K562 (cell line): ENCODE measurements around the gene MED15. TPM values are rescaled to one million over a fixed set of nuclear protein-coding genes. Genes with fewer than 3 reads are reported as not detected.

Experiments
- CBX3 ChIP-seq, 2 experiments: IDR thresholded peaks; 1 replicate in 1 of 2; 2 replicates in 1 of 2; pipeline ENCODE4 v1.6.1; 2012; ENCODE audit warnings: inconsistent platforms in 2 of 2, low read length in 2 of 2, borderline replicate concordance in 1 of 2, control low read depth in 1 of 2
- HDGF ChIP-seq: fragments of 450-650 bp; IDR thresholded peaks from 2 replicates; pipeline ENCODE4 v1.6.1; 2016
- HMGN3 ChIP-seq: IDR thresholded peaks from 2 replicates; pipeline ENCODE4 v1.6.1; 2011; ENCODE audit warnings: borderline replicate concordance, low read depth, mild to moderate bottlenecking, mixed read lengths, low read length; ENCODE audit not compliant: insufficient read length; ENCODE audit errors: extremely low read depth
- ILF3 ChIP-seq: fragments of 450-650 bp; IDR thresholded peaks from 2 replicates; pipeline ENCODE4 v1.6.1; 2018; ENCODE audit warnings: antibody characterized with exemption, mild to moderate bottlenecking, moderate library complexity, borderline replicate concordance
- RAD51 ChIP-seq: fragments of 450-650 bp; IDR thresholded peaks from 2 replicates; pipeline ENCODE4 v1.7.1; 2016; ENCODE audit warnings: low read depth, mild to moderate bottlenecking, borderline replicate concordance
- RBM34 ChIP-seq: fragments of 200-400 bp; formaldehyde crosslinking; IDR thresholded peaks from 2 replicates; pipeline ENCODE4 v1.6.1; 2018; ENCODE audit warnings: low read length, borderline replicate concordance; ENCODE audit not compliant: insufficient read depth
- SIRT6 ChIP-seq: IDR thresholded peaks from one replicate; pipeline ENCODE4 v1.6.1; 2012; ENCODE audit warnings: low read depth, mild to moderate bottlenecking, control low read depth, inconsistent platforms, low read length, moderate library complexity
- SMARCE1 ChIP-seq: fragments of 450-650 bp; IDR thresholded peaks from 2 replicates; pipeline ENCODE4 v1.7.1; 2016; ENCODE audit warnings: mild to moderate bottlenecking
- TCFL5 ChIP-seq: fragments of 250-450 bp; sonication (Bioruptor Pico); conservative IDR thresholded peaks from 2 replicates; pipeline ENCODE4 v1.6.1; 2021; ENCODE audit warnings: mild to moderate bottlenecking, moderate library complexity, matching md5 sums
- U2AF2 ChIP-seq: fragments of 200-400 bp; formaldehyde crosslinking; optimal IDR thresholded peaks from 2 replicates; pipeline ENCODE3; 2017; ENCODE audit warnings: low read depth, mild to moderate bottlenecking, low read length
- ZBTB7A ChIP-seq: IDR thresholded peaks from 2 replicates; pipeline ENCODE4 v1.6.1; 2011; ENCODE audit warnings: low read depth, mild to moderate bottlenecking, low read length, moderate library complexity, borderline replicate concordance; ENCODE audit not compliant: control insufficient read depth
- ZFPM2 ChIP-seq: fragments of 250-450 bp; sonication (Bioruptor Pico); IDR thresholded peaks from 2 replicates; pipeline ENCODE4 v1.5.1; 2022; ENCODE audit warnings: mild to moderate bottlenecking
- ZNF143 ChIP-seq: sonication (generic); formaldehyde crosslinking; IDR thresholded peaks from 2 replicates; pipeline ENCODE4 v1.9.0; 2022; ENCODE audit warnings: mild to moderate bottlenecking, missing genetic modification reagents
- ZNF197 ChIP-seq: fragments of 200-800 bp; sonication (Bioruptor generic); IDR thresholded peaks from 2 replicates; pipeline ENCODE4 v1.6.1; 2016; ENCODE audit warnings: low read depth, missing genetic modification characterization, missing compliant biosample characterization
- polyA plus RNA-seq, 8 experiments: library from polyadenylated mRNA; depleted of rRNA in 4 of 8; stranded (reverse) in 5 of 8; unstranded in 3 of 8; fragments of >200 nt; fragmentation: Nextera tagmentation in 2 of 8; fragmentation: Illumina TruSeq in 1 of 8; extraction: Ambion mirVana in 2 of 8; extraction: Trizol in 1 of 8; gene quantifications; 2 replicates each; pipeline versions ENCODE4 v1.2.1 to v1.2.3, GENCODE V29; 2011 to 2014; ENCODE audit warnings: inconsistent platforms in 1 of 8, missing spikeins in 1 of 8
- total RNA-seq, 7 experiments: library from RNA; depleted of rRNA in 6 of 7; stranded (reverse); fragments of >200 nt in 6 of 7; fragmentation: Illumina TruSeq in 2 of 7; extraction: Trizol in 2 of 7; gene quantifications; 2 replicates each; pipeline versions ENCODE4 v1.2.1 to v1.2.3, GENCODE V29; 2011 to 2021; ENCODE audit warnings: low replicate concordance in 1 of 7
- TF ChIP-seq, protein P1 (sequence below), 2 experiments: fragments of 450-650 bp; formaldehyde crosslinking in 1 of 2; IDR thresholded peaks; 2 replicates each; pipeline versions ENCODE4 v1.4.0 to v1.6.1; 2014 to 2020; ENCODE audit warnings: mild to moderate bottlenecking in 2 of 2, borderline replicate concordance in 1 of 2, low read depth in 1 of 2
- TF ChIP-seq, protein P2 (sequence below): sonication (generic); IDR thresholded peaks from 2 replicates; pipeline ENCODE4 v1.6.1; 2016
- TF ChIP-seq, protein P3 (sequence below): fragments of 450-650 bp; formaldehyde crosslinking; IDR thresholded peaks from 2 replicates; pipeline ENCODE4 v1.4.0; 2020; ENCODE audit warnings: mild to moderate bottlenecking

Gene MED15
- total and polyA plus RNA-seq, 9 of the 15 experiments (the other 6 are each of a cell fraction or from before 2014, with no cell fraction given) = 4.0 to 271 (median 60.1) TPM

DNA sequence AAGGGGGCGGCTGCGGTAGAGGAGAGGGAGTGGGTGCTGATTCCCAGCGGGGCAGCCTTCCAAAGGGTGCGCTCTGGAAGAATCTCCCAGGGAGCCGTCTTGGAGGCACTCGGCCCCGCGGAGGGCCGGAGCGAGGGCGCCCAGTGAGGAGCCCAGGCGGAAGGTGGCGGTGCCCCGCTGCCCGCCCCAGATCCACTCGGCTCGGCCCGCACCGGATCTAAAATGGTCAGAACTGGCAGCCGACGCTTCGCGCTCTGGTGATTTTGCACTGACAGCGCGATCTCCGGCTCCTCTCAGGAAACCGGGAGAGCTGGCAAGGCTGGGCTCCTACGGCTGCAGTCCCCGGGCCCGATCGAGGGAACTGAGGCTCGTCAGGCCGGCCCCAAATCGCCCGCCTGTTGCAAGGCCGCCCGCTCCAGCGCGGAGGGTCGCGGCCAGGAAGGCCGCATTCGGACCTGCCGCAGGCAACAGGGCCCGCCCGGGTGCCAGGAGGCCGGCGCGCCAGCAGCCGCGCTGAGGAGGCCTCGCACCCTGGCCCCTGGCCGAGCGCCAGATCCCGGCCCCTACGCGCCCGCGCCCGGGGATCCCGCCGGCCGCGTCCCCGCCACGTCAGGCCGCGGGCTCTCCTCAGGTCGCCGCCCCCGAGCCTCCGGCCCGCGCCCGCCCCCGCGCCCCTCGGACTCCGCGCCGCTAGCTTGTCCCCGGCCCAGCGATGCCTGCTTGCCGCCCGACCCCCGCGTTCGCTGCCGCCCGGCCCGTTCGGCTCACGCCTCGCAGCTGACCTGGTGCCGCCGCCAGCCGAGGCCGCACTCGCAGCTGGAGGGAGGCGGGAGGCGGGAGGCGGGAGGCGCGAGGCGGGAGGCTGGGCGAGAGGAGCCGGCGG lies 12.2 kb upstream of the MED15 start, which contains the start of gene KLHL22 (continued):
- TF ChIP-seq, protein P1, sequence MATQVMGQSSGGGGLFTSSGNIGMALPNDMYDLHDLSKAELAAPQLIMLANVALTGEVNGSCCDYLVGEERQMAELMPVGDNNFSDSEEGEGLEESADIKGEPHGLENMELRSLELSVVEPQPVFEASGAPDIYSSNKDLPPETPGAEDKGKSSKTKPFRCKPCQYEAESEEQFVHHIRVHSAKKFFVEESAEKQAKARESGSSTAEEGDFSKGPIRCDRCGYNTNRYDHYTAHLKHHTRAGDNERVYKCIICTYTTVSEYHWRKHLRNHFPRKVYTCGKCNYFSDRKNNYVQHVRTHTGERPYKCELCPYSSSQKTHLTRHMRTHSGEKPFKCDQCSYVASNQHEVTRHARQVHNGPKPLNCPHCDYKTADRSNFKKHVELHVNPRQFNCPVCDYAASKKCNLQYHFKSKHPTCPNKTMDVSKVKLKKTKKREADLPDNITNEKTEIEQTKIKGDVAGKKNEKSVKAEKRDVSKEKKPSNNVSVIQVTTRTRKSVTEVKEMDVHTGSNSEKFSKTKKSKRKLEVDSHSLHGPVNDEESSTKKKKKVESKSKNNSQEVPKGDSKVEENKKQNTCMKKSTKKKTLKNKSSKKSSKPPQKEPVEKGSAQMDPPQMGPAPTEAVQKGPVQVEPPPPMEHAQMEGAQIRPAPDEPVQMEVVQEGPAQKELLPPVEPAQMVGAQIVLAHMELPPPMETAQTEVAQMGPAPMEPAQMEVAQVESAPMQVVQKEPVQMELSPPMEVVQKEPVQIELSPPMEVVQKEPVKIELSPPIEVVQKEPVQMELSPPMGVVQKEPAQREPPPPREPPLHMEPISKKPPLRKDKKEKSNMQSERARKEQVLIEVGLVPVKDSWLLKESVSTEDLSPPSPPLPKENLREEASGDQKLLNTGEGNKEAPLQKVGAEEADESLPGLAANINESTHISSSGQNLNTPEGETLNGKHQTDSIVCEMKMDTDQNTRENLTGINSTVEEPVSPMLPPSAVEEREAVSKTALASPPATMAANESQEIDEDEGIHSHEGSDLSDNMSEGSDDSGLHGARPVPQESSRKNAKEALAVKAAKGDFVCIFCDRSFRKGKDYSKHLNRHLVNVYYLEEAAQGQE (IDR thresholded peaks at IDR 0.05; ENCODE audit: borderline replicate concordance) = no peak
- TF ChIP-seq, protein P1 (CRISPR knock-in tag; IDR thresholded peaks at IDR 0.05; ENCODE audit: low read depth) = peak; percentile 82; the same call in 1 of the 2 replicates
- TF ChIP-seq SMARCE1 (no peak), ZNF197 (no peak), ZFPM2 (CRISPR knock-in tag) (0 out of 2 replicates have a peak, but pooled peaks have one; percentile 36), ZNF143 (no peak), SIRT6 (no peak), HMGN3 (no peak), TCFL5 (CRISPR knock-in tag) (no peak), RAD51 (no peak), HDGF (no peak), ZBTB7A (no peak; the same call in 1 of the 2 replicates), ILF3 (no peak), RBM34 (peak; percentile 63; the same call in 1 of the 2 replicates), U2AF2 (no peak), CBX3 (IDR thresholded peaks at IDR 0.05; ENCODE audit: borderline replicate concordance in 1 of 2, low read length in 2 of 2) (peak in 1 of 2 experiments; percentile 40; a peak in 2 of 3 replicates)
- TF ChIP-seq, protein P2, sequence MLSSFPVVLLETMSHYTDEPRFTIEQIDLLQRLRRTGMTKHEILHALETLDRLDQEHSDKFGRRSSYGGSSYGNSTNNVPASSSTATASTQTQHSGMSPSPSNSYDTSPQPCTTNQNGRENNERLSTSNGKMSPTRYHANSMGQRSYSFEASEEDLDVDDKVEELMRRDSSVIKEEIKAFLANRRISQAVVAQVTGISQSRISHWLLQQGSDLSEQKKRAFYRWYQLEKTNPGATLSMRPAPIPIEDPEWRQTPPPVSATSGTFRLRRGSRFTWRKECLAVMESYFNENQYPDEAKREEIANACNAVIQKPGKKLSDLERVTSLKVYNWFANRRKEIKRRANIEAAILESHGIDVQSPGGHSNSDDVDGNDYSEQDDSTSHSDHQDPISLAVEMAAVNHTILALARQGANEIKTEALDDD = no peak
- TF ChIP-seq, protein P3, sequence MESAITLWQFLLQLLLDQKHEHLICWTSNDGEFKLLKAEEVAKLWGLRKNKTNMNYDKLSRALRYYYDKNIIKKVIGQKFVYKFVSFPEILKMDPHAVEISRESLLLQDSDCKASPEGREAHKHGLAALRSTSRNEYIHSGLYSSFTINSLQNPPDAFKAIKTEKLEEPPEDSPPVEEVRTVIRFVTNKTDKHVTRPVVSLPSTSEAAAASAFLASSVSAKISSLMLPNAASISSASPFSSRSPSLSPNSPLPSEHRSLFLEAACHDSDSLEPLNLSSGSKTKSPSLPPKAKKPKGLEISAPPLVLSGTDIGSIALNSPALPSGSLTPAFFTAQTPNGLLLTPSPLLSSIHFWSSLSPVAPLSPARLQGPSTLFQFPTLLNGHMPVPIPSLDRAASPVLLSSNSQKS (CRISPR knock-in tag) = no peak
